Measurements from ENCODE around the gene FAM229A.
A peak's percentile ranks its signal among the peaks of the same experiment; 100 is the strongest.

FAM229A gene

DNA sequence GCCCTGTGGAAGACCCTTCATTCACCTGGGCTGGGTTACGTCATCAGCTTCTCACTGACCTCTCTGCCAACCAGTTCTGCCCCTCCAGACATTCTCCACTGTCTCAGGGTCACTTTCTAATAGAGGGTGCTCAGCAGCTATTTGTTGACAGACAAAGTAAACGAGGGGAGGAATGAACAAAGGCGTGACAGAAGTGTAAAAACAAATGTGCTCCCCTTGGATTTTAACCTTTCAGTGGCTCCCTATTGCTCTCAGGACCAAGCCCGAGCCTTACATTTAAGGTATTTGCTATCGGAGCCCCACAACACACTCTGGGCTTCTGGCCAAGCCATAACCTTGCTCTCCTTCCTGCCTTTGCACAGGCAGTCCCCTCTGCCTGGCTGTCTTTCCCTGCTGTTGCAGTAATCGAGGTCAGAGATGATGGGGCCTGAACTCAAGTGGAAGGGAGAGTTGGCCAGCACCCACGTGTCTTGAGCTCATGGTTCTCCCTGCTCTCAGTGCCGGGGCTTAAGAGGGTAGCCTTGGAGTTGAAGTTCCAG is 16.9 kb downstream of the FAM229A start:
- WGBS, 2 experiments (ENCODE audit: insufficient coverage in 2 of 2), result 87 to 94% methylated on average over 7 of the region's 8 CpGs
- Histone ChIP-seq H3K4me1 (ENCODE audit: control insufficient read depth, insufficient read depth, low read length, poor library complexity, severe bottlenecking) (peaks cover 4% of the 10 kb centered on the region), H3K9me3 (ENCODE audit: control insufficient read depth, low read length) (peaks cover 3% of the 10 kb centered on the region), H3K4me3 (ENCODE audit: extremely low read depth, insufficient read depth, low read length, poor library complexity, severe bottlenecking) (no peak overlapping the region), H3K27ac (ENCODE audit: low read depth, low read length, severe bottlenecking) (no peak overlapping the region), H3K36me3 (ENCODE audit: control insufficient read depth, insufficient read depth, low read length) (no peaks in the 10 kb centered on the region)

DNA sequence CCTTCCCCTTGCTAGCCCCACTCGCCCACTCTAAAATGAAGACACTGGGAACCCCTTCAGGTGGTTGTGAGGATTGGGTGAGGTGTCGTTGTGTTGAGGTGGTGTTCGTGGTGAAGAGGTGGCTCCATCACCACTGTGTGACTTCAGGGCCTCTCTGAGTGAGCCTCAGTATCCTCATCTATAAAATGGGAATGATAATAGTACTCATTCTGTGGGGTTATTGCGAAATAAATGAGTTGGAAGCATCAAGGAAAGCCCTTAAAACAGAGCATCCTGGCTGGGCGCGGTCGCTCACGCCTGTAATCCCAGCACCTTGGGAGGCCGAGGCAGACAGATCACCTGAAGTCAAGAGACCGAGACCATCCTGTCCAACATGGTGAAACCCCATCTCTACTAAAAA is 19.6 kb downstream of the FAM229A start:
- Histone ChIP-seq H3K4me1 (ENCODE audit: control insufficient read depth, insufficient read depth, low read length, poor library complexity, severe bottlenecking) (peaks cover 25% of the 10 kb centered on the region), H3K27ac (ENCODE audit: low read depth, low read length, severe bottlenecking) (no peak overlapping the region), H3K9me3 (ENCODE audit: control insufficient read depth, low read length) (no peaks in the 10 kb centered on the region), H3K36me3 (ENCODE audit: control insufficient read depth, insufficient read depth, low read length) (no peaks in the 10 kb centered on the region), H3K4me3 (ENCODE audit: extremely low read depth, insufficient read depth, low read length, poor library complexity, severe bottlenecking) (no peak overlapping the region)
- WGBS, 2 experiments (ENCODE audit: insufficient coverage in 2 of 2), result 88 to 97% methylated on average over 8 of the region's 10 CpGs

DNA sequence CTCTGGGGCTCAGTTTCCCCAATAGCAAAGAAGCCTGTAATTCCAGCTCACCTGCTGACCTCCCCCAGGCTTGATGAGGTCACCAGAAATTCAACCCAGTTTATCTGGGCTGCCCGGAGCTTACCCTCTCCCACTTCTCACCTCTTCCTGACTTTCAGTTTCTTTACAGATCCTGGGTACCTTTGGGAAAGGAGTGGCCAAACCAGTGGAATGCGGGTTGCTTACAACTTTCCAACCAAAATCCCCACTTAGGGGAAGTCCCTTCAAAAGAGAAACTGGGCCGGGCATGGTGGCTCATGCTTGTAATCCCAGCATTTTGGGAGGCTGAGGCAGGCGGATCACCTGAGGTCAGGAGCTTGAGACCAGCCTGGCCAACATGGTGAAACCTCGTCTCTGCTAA is 20.3 kb downstream of the FAM229A start:
- 64 to 85% methylated on average over 3 to 5 of the region's 5 CpGs for WGBS, 2 experiments (ENCODE audit: insufficient coverage in 2 of 2)
- Histone ChIP-seq H3K4me1 (ENCODE audit: control insufficient read depth, insufficient read depth, low read length, poor library complexity, severe bottlenecking) (peaks cover 32% of the 10 kb centered on the region), H3K9me3 (ENCODE audit: control insufficient read depth, low read length) (no peaks in the 10 kb centered on the region), H3K27ac (ENCODE audit: low read depth, low read length, severe bottlenecking) (no peak overlapping the region), H3K4me3 (ENCODE audit: extremely low read depth, insufficient read depth, low read length, poor library complexity, severe bottlenecking) (no peak overlapping the region), H3K36me3 (ENCODE audit: control insufficient read depth, insufficient read depth, low read length) (no peaks in the 10 kb centered on the region)

DNA sequence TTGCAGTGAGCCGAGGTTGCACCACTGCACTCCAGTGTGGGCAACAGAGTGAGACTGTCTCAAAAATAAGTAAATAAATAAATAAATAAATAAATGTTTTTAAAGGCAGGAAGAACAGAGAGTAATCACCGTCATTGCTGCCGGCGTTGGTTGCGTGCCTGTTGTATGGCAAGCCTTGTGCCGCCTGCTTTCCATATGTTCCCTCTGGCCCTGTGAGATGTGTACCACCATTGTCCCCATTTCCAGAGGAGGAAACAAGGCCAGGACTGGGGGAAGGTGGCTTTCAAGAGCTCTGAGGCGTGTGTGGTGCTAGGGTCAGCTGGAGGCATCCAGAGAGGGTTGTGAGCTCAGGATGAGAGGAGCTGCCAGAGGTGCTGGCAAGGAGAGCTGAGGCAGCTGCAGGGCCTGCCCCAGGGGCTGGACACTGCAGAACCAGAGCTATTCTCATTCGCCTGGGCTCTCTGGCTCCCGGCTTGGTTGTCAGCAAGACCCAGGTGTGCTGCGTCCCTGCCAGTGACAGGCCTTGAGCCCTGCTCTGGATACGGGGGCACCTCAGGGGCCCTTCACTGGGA is 21.0 kb downstream of the FAM229A start:
- H3K4me3 ChIP-seq (ENCODE audit: extremely low read depth, insufficient read depth, low read length, poor library complexity, severe bottlenecking), result no peak overlapping the region
- peaks cover 37% of the 10 kb centered on the region for H3K4me1 ChIP-seq (ENCODE audit: control insufficient read depth, insufficient read depth, low read length, poor library complexity, severe bottlenecking)
- H3K36me3 ChIP-seq (ENCODE audit: control insufficient read depth, insufficient read depth, low read length), result no peaks in the 10 kb centered on the region
- no peak overlapping the region for H3K27ac ChIP-seq (ENCODE audit: low read depth, low read length, severe bottlenecking)
- 89 to 96% methylated on average over 5 to 10 of the region's 11 CpGs for WGBS, 2 experiments (ENCODE audit: insufficient coverage in 2 of 2)
- H3K9me3 ChIP-seq (ENCODE audit: control insufficient read depth, low read length), result no peaks in the 10 kb centered on the region

DNA sequence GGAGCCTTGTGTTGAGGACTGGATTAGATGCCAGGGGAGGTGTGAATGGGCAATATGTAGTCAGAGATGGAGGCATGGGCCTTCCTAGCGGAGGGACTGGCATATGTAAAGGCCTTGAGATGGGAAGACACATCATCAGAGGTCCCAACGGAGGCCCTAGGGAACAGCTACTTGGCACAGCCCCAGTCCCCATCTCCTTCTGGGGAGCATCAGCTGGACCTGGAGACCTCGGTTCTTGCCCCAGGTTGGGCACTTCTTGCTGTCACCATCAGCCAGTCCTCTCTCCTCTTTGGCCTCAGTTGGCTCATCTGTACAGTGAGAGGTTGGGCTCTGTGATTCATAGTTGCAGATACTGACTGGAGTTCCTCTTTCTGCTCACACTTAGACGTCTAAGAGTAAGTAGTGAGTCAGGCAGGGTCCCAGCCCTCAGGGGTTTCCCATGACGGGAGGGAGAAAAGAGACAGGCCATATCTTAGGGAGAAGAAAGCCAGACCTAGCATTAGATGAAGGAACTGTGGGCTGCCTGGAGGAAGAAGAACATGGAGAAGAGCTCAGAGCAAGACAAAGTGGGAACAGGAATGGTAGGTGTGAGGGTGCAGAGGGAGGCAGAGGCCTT is 22.8 kb downstream of the FAM229A start:
- Histone ChIP-seq H3K27ac (ENCODE audit: low read depth, low read length, severe bottlenecking) (peak overlapping the region; percentile 87), H3K36me3 (ENCODE audit: control insufficient read depth, insufficient read depth, low read length) (peaks cover 9% of the 10 kb centered on the region), H3K9me3 (ENCODE audit: control insufficient read depth, low read length) (no peaks in the 10 kb centered on the region), H3K4me1 (ENCODE audit: control insufficient read depth, insufficient read depth, low read length, poor library complexity, severe bottlenecking) (peaks cover 37% of the 10 kb centered on the region), H3K4me3 (ENCODE audit: extremely low read depth, insufficient read depth, low read length, poor library complexity, severe bottlenecking) (no peak overlapping the region)
- 74 to 95% methylated on average over 2 to 4 of the region's 5 CpGs for WGBS, 2 experiments (ENCODE audit: insufficient coverage in 2 of 2)

DNA sequence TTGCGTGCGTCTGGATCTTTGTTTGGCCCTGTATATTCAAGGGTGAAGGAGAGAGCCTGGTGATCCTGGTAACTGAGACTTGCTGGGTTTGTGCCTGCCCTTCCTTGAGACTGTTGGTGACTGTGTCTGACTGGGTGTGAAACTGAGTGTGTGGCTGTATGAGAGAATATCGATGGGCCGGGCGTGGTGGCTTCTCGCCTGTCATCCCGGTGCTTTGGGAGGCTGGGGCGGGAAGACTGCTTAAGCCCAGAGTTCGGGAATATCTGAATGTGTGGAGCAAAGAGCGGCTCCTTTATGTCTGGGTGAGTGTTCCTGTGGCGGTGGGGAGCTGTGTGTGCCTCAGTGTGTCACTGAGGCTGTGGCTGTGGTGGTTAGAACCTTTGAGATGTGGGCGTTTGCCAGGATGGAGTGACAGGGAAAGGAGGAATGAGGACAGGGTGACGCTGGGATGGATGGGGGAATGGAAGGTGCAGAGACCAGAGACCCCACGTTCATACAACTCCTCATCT is 23.6 kb downstream of the FAM229A start:
- Histone ChIP-seq H3K27ac (ENCODE audit: low read depth, low read length, severe bottlenecking) (peak overlapping the region; percentile 87), H3K4me3 (ENCODE audit: extremely low read depth, insufficient read depth, low read length, poor library complexity, severe bottlenecking) (no peak overlapping the region)

DNA sequence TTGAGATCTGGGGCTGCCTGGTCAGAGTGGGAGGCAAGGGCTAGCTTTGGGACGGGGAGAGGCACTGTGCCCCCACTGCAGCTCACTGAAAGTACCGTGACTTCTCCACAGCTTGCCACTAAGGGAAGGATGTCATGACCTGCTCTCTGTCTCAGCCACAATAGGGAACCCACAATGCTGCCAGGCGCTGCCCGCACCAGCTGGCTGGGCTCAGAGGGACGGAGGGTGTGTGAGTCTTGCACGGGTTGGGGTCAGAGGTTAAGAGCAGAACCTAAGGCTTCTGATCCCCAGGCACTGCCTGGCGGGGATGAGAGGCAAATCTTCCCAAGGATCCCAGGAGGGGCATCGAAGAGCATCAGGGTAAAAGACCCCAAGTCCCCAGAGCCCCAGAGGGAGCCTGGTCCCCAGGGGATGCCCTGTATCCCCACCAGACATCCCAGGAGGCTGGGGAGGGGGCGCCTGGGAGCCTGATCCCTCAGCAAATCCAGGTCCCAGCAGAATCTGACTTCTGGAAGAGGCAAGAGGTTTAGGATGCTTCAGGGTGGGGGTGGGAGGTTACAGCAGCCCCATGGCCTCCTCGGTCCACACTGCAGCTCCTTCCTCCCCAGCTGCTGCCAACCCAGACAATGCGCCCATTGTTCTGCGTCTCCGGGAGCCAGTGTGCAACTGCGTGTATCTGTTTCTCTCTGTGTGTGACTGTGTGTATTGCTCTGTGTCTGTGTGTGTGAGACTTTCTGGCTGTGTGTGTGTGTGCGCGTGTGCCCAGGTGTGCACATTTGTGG is 24.2 kb downstream of the FAM229A start:
- peaks cover 48% of the 10 kb centered on the region for H3K4me1 ChIP-seq (ENCODE audit: control insufficient read depth, insufficient read depth, low read length, poor library complexity, severe bottlenecking)
- 66 to 77% methylated on average over 7 to 12 of the region's 16 CpGs for WGBS, 2 experiments (ENCODE audit: insufficient coverage in 2 of 2)
- peak overlapping the region; percentile 87 for H3K27ac ChIP-seq (ENCODE audit: low read depth, low read length, severe bottlenecking)
- no peaks in the 10 kb centered on the region for H3K9me3 ChIP-seq (ENCODE audit: control insufficient read depth, low read length)
- H3K36me3 ChIP-seq (ENCODE audit: control insufficient read depth, insufficient read depth, low read length), result peaks cover 23% of the 10 kb centered on the region
- H3K4me3 ChIP-seq (ENCODE audit: extremely low read depth, insufficient read depth, low read length, poor library complexity, severe bottlenecking), result no peak overlapping the region

More for the DNA sequence above, 23.6 kb downstream of the FAM229A start:
- 89 to 91% methylated on average over 12 of the region's 14 CpGs for WGBS, 2 experiments (ENCODE audit: insufficient coverage in 2 of 2)
- Histone ChIP-seq H3K9me3 (ENCODE audit: control insufficient read depth, low read length) (no peaks in the 10 kb centered on the region), H3K4me1 (ENCODE audit: control insufficient read depth, insufficient read depth, low read length, poor library complexity, severe bottlenecking) (peaks cover 42% of the 10 kb centered on the region), H3K36me3 (ENCODE audit: control insufficient read depth, insufficient read depth, low read length) (peaks cover 17% of the 10 kb centered on the region)

DNA sequence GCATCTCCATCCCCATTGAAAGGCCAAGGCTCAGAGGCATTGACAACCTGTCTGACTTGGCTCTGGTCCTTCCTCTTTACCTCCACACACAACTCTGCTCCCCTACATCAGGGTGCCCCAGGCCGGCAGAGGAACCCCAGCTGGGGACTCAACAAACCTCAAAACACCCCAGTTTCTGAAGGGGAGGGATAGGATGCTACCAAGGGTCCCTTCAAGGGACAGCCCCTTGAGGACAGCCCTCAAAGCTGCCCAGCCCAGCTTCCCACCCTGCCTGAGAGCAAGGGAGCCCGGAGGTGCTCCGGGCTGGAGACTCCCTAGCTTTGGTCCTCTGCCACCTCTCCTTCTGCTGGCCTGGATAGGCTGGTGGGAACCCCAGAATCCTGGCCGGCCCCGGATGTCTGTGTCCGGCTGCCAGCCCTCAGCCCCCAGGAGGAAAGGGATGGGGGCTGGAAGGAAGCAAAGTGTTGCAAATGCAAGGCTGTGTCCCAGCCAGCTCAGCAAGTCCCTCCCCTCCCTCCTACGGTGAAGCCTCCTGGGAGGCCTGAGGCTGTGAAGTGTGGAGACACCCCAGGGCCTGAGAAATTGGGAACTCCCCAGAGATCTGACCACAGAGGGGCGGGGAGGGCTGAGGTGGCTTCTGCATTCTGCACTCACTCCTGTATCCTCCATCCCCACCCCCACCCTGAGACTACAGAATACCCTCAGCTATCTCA is 25.2 kb downstream of the FAM229A start:
- peaks cover 32% of the 10 kb centered on the region for H3K36me3 ChIP-seq (ENCODE audit: control insufficient read depth, insufficient read depth, low read length)
- no peak overlapping the region for H3K27ac ChIP-seq (ENCODE audit: low read depth, low read length, severe bottlenecking)
- peaks cover 51% of the 10 kb centered on the region for H3K4me1 ChIP-seq (ENCODE audit: control insufficient read depth, insufficient read depth, low read length, poor library complexity, severe bottlenecking)
- 96 to 100% methylated on average over 1 to 2 of the region's 8 CpGs for WGBS, 2 experiments (ENCODE audit: insufficient coverage in 2 of 2)
- H3K9me3 ChIP-seq (ENCODE audit: control insufficient read depth, low read length), result no peaks in the 10 kb centered on the region
- H3K4me3 ChIP-seq (ENCODE audit: extremely low read depth, insufficient read depth, low read length, poor library complexity, severe bottlenecking), result no peak overlapping the region

DNA sequence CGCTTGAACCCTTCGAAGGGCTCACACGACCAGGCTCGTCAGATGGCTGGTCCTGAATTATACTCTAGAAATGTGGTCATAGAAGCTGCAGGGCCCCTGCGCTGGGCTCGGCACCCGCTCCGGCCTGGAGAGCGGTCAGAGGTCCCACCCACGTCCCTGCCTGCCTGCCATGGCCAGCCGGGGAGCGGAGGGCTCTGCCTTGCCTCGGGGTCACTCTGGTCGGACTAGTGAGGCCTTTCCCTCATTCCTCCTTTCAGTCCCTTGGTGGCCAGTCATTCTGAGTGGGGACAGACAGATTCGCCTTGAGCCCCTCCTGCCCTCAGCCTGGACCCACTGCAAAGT is 25.7 kb downstream of the FAM229A start:
- peak overlapping the region; percentile 79 for H3K4me3 ChIP-seq (ENCODE audit: extremely low read depth, insufficient read depth, low read length, poor library complexity, severe bottlenecking)
- peaks cover 38% of the 10 kb centered on the region for H3K36me3 ChIP-seq (ENCODE audit: control insufficient read depth, insufficient read depth, low read length)
- H3K27ac ChIP-seq (ENCODE audit: low read depth, low read length, severe bottlenecking), result no peak overlapping the region
- 33 to 35% methylated on average over 9 to 15 of the region's 15 CpGs for WGBS, 2 experiments (ENCODE audit: insufficient coverage in 2 of 2)
- peaks cover 51% of the 10 kb centered on the region for H3K4me1 ChIP-seq (ENCODE audit: control insufficient read depth, insufficient read depth, low read length, poor library complexity, severe bottlenecking)
- no peaks in the 10 kb centered on the region for H3K9me3 ChIP-seq (ENCODE audit: control insufficient read depth, low read length)

DNA sequence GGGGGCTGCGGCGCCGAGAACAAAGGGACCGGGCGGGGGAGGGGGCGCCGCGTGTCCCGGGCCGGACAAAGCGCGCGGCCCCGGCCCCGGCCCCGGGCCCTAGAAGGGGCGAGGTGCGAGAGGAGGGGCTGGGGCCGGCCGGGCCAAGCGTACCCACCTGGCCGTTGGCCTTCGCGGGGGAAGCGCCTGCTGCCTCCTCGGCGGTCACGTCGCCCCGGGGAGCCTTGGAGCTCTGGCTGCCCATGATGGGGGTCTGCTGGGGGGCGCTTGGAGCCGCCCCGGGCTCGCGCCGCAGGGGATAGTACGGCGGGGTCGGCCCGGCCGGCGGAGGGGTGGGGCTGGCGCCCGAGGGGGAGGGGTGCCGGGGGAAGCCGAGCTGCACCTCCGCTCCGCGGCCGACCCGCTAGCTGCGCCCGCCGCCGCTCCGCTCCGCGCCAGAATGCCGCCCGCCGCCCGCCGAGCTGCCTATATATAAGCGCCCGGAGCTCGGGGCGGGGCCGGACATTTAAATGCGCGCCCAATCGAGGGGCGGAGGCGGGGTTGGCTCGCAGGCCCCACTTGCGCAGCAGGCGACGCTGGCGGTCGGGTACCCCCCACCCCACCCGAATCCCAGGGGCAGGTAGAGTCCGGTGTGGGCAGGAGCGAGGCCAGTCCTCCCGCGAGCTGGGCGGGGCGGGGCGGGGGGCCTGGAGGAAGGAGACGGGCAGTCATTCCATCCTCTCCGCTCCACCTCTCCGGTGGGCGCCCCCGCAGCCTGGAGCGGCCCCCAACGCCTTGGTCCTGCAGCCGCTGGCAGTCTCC is 26.3 kb downstream of the FAM229A start, which contains the start of gene MARCKSL1:
Gene MARCKSL1 (minus strand): TSS at position 444 of the 801 bp plus-strand sequence. CDS start 200 bp downstream, at position 244.
- peak within 1 kb of the TSS; percentile 79 for H3K4me3 ChIP-seq (ENCODE audit: extremely low read depth, insufficient read depth, low read length, poor library complexity, severe bottlenecking)
- peaks cover 44% of the 10 kb centered on the region for H3K36me3 ChIP-seq (ENCODE audit: control insufficient read depth, insufficient read depth, low read length)
- 0 to 1% methylated on average over 47 to 50 of the region's 95 CpGs for WGBS, 2 experiments (ENCODE audit: insufficient coverage in 2 of 2)
- H3K27ac ChIP-seq (ENCODE audit: low read depth, low read length, severe bottlenecking), result peak within 1 kb of the TSS; percentile 86
- H3K4me1 ChIP-seq (ENCODE audit: control insufficient read depth, insufficient read depth, low read length, poor library complexity, severe bottlenecking), result peaks cover 51% of the 10 kb centered on the region
- no peaks in the 10 kb centered on the region for H3K9me3 ChIP-seq (ENCODE audit: control insufficient read depth, low read length)
